Neural progenitor cell (in vitro differentiated cells): ENCODE results near the gene GGA1. TPM values are rescaled to one million over a fixed set of nuclear protein-coding genes. Genes with fewer than 3 reads are reported as not detected.

Experiments
- DNase-seq: peaks from one replicate; pipeline ENCODE4 v3.0.0-alpha.2; 2016; ENCODE audit warnings: low spot score
- H2AFZ ChIP-seq: fragments of 200-600 bp; sonication (generic); replicated peaks from 2 replicates; pipeline ENCODE4 v1.6.1; 2016; ENCODE audit warnings: antibody characterized with exemption
- H3F3A ChIP-seq: fragments of 200-600 bp; sonication (generic); 2 replicates; pipeline ENCODE4 v1.6.1; 2016; ENCODE audit warnings: antibody characterized with exemption, low read depth
- H3K27ac ChIP-seq: fragments of 200-600 bp; sonication (generic); 2 replicates; pipeline ENCODE4 v1.5.1; 2016; ENCODE audit warnings: mild to moderate bottlenecking
- H3K27me3 ChIP-seq: fragments of 200-600 bp; sonication (generic); 2 replicates; pipeline ENCODE4 v1.6.1; 2016; ENCODE audit warnings: mild to moderate bottlenecking, moderate library complexity
- H3K36me3 ChIP-seq: fragments of 200-600 bp; sonication (generic); 2 replicates; pipeline ENCODE4 v1.5.1; 2016
- H3K4me1 ChIP-seq: fragments of 200-600 bp; sonication (generic); 2 replicates; pipeline ENCODE4 v1.6.1; 2016; ENCODE audit warnings: mixed run types
- H3K4me2 ChIP-seq: fragments of 200-600 bp; sonication (generic); 2 replicates; pipeline ENCODE4 v1.6.1; 2016
- H3K4me3 ChIP-seq: fragments of 200-600 bp; sonication (generic); 2 replicates; pipeline ENCODE4 v1.5.1; 2016
- H3K79me2 ChIP-seq: fragments of 200-600 bp; sonication (generic); 2 replicates; pipeline ENCODE4 v1.6.1; 2016; ENCODE audit warnings: low read depth
- H3K9ac ChIP-seq: fragments of 200-600 bp; sonication (generic); 2 replicates; pipeline ENCODE4 v1.6.1; 2016
- H3K9me3 ChIP-seq: fragments of 200-600 bp; sonication (generic); 2 replicates; pipeline ENCODE4 v1.5.1; 2016; ENCODE audit warnings: low read depth
- H4K20me1 ChIP-seq: fragments of 200-600 bp; sonication (generic); 2 replicates; pipeline ENCODE4 v1.6.1; 2016; ENCODE audit warnings: low read depth
- H3K27ac Mint-ChIP-seq: 3 replicates; pipeline ENCODE4 v1.8.0; 2021; ENCODE audit warnings: mixed read lengths
- H3K27me3 Mint-ChIP-seq: 2 replicates; pipeline ENCODE4 v1.8.0; 2022; ENCODE audit warnings: low read depth, mild to moderate bottlenecking, inconsistent platforms, moderate library complexity, mixed read lengths; ENCODE audit not compliant: insufficient read depth
- H3K36me3 Mint-ChIP-seq: 3 replicates; pipeline ENCODE4 v1.8.0; 2021; ENCODE audit warnings: mixed read lengths
- H3K4me1 Mint-ChIP-seq: 3 replicates; pipeline ENCODE4 v1.8.0; 2021; ENCODE audit warnings: mixed read lengths
- H3K4me3 Mint-ChIP-seq: 3 replicates; pipeline ENCODE4 v1.8.0; 2021; ENCODE audit warnings: mild to moderate bottlenecking, moderate library complexity, mixed read lengths
- H3K9me3 Mint-ChIP-seq: 3 replicates; pipeline ENCODE4 v1.8.0; 2020; ENCODE audit warnings: mixed read lengths
- EZH2 ChIP-seq: fragments of 200-600 bp; sonication (generic); IDR thresholded peaks from 2 replicates; pipeline ENCODE4 v1.6.1; 2017; ENCODE audit warnings: antibody characterized with exemption, mild to moderate bottlenecking, moderate library complexity
- EZH2phosphoT487 ChIP-seq: fragments of 200-600 bp; sonication (generic); IDR thresholded peaks from 2 replicates; pipeline ENCODE4 v1.6.1; 2017; ENCODE audit warnings: antibody characterized with exemption
- total RNA-seq: library from RNA; depleted of rRNA; stranded (reverse); fragments of >200 nt; gene quantifications from 2 replicates; pipeline ENCODE4 v1.2.3, GENCODE V29; 2015; ENCODE audit warnings: low replicate concordance
- TF ChIP-seq, protein P1 (sequence below): fragments of 200-600 bp; sonication (generic); IDR thresholded peaks from 2 replicates; pipeline ENCODE4 v1.5.1; 2017; ENCODE audit warnings: antibody characterized with exemption, mild to moderate bottlenecking

GGA1 gene
- total RNA-seq, 1 donor from 2014 or later: 62.3 TPM

DNA sequence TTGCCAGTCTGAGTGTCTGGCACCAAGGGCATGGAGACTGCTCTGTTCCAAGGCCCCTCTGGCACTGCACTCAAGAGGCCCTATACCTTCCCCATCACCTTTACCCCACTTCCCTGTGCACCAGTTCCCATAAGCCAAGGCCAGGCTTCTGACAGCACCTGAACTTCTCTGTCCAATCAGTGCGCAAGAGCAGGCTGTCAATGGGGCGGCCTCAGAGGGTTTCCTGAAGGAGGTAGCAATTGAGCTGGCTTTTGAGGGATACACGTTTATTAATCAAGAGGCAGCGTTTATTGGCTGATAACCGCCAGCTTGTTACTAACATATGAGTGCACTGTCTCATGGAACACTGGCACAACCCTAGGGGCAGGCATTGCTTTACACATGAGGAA, 32.9 kb downstream of the GGA1 start:
- Histone ChIP-seq H2AFZ (no peak overlapping the region), H3K27me3 (no peaks in the 10 kb centered on the region), H3K4me2 (no peak overlapping the region), H3K36me3 (no peaks in the 10 kb centered on the region), H3K9ac (no peak overlapping the region), H3K4me1 (peaks cover 8% of the 10 kb centered on the region), H3K79me2 (peaks cover 6% of the 10 kb centered on the region), H3K27ac (no peak overlapping the region), H3F3A (peaks cover 28% of the 10 kb centered on the region), H3K9me3 (no peaks in the 10 kb centered on the region), H3K4me3 (no peak overlapping the region), H4K20me1 (peaks cover 8% of the 10 kb centered on the region)
- H3K9me3 Mint-ChIP-seq: no peaks in the 10 kb centered on the region
- no peaks in the 10 kb centered on the region for H3K36me3 Mint-ChIP-seq
- peaks cover 22% of the 10 kb centered on the region for H3K4me1 Mint-ChIP-seq
- H3K4me3 Mint-ChIP-seq: no peak overlapping the region
- no peak for DNase-seq
- peaks cover 6% of the 10 kb centered on the region for H3K27me3 Mint-ChIP-seq
- no peak overlapping the region for H3K27ac Mint-ChIP-seq
- no peak for TF ChIP-seq EZH2phosphoT487
- no peak for TF ChIP-seq EZH2
- TF ChIP-seq, protein P1, sequence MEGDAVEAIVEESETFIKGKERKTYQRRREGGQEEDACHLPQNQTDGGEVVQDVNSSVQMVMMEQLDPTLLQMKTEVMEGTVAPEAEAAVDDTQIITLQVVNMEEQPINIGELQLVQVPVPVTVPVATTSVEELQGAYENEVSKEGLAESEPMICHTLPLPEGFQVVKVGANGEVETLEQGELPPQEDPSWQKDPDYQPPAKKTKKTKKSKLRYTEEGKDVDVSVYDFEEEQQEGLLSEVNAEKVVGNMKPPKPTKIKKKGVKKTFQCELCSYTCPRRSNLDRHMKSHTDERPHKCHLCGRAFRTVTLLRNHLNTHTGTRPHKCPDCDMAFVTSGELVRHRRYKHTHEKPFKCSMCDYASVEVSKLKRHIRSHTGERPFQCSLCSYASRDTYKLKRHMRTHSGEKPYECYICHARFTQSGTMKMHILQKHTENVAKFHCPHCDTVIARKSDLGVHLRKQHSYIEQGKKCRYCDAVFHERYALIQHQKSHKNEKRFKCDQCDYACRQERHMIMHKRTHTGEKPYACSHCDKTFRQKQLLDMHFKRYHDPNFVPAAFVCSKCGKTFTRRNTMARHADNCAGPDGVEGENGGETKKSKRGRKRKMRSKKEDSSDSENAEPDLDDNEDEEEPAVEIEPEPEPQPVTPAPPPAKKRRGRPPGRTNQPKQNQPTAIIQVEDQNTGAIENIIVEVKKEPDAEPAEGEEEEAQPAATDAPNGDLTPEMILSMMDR: no peak

DNA sequence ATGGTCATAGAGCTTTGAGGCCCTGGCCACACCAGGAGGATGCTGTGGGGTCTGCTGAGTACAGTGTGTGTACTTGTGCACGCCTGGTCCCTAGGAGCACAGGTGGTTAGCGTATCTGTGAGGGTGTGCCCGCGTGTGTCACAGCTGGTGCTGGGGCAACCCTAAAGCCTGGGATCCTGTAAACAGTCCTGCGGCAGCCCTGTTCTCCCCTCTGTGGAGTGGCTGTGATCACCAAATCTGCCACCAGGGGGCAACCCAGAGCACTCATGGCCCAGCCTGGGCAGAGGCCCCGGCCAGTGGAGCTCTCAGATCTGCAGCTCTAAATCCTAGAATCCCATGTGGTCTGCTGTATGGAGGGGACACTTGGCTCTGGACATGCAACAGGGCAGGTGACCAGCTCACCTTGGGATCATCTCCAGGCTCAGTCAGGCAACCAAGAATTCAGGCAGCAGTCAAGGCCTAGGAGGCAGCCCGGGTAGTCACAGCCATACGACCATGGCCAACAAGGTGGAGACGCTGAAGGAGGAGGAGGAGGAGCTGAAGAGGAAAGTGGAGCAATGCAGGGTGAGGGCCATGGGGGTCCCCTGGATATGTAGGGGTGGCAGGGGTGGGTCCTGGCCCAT, 34.7 kb downstream of the GGA1 start:
- Mint-ChIP-seq H3K4me3 (no peak overlapping the region), H3K27ac (peak overlapping the region; percentile 48), H3K36me3 (no peaks in the 10 kb centered on the region), H3K4me1 (peaks cover 12% of the 10 kb centered on the region), H3K9me3 (no peaks in the 10 kb centered on the region), H3K27me3 (peaks cover 6% of the 10 kb centered on the region)
- Histone ChIP-seq H3F3A (peaks cover 18% of the 10 kb centered on the region), H3K4me3 (no peak overlapping the region), H3K27me3 (no peaks in the 10 kb centered on the region), H3K79me2 (peaks cover 6% of the 10 kb centered on the region), H3K36me3 (no peaks in the 10 kb centered on the region), H3K27ac (no peak overlapping the region), H4K20me1 (peaks cover 8% of the 10 kb centered on the region), H3K4me2 (no peak overlapping the region), H2AFZ (no peak overlapping the region), H3K9me3 (no peaks in the 10 kb centered on the region), H3K9ac (no peak overlapping the region), H3K4me1 (peaks cover 8% of the 10 kb centered on the region)
- DNase-seq: peak; percentile 86
- TF ChIP-seq EZH2phosphoT487: no peak
- TF ChIP-seq, protein P1: peak; percentile 87

DNA sequence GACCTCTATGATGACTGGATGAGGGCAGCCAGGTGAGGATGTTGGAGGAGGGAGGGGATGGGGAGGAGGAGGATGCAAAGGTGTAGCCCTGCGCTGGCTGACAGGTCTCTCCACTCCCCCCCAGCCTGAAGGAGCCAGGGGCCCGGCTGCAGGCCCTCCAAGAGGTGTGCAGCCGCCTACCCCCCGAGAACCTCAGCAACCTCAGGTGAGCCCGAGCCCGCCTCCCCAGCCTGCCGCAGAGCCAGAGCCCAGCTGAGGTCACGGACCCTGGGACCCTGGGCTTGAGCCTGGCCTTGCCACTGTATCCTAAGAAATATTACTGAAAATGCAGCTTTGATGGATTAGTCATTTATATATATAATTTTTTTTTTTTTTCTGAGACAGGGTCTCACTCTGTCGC, 38.7 kb downstream of the GGA1 start:
- Mint-ChIP-seq H3K4me3 (no peak overlapping the region), H3K27me3 (peaks cover 2% of the 10 kb centered on the region), H3K36me3 (peaks cover 2% of the 10 kb centered on the region), H3K9me3 (no peaks in the 10 kb centered on the region), H3K27ac (no peak overlapping the region), H3K4me1 (peaks cover 2% of the 10 kb centered on the region)
- no peak overlapping the region for H3K27ac ChIP-seq
- no peaks in the 10 kb centered on the region for H3F3A ChIP-seq
- H3K4me2 ChIP-seq: no peak overlapping the region
- H3K4me1 ChIP-seq: no peaks in the 10 kb centered on the region
- H3K4me3 ChIP-seq: no peak overlapping the region
- no peaks in the 10 kb centered on the region for H3K27me3 ChIP-seq
- TF ChIP-seq EZH2phosphoT487: no peak
- no peak for TF ChIP-seq EZH2
- TF ChIP-seq, protein P1: no peak
- H3K79me2 ChIP-seq: no peaks in the 10 kb centered on the region
- H3K9ac ChIP-seq: no peak overlapping the region
- no peak overlapping the region for H2AFZ ChIP-seq
- peaks cover 4% of the 10 kb centered on the region for H4K20me1 ChIP-seq
- H3K9me3 ChIP-seq: no peaks in the 10 kb centered on the region
- DNase-seq: no peak
- no peaks in the 10 kb centered on the region for H3K36me3 ChIP-seq
